Measurements from ENCODE around the gene CTPS2. TPM values are rescaled to one million over a fixed set of nuclear protein-coding genes. Genes with fewer than 3 reads are reported as not detected.

Gene CTPS2
- total RNA-seq, 4 donors from 2014 or later, result 15.9 to 25.0 (median 19.3) TPM

GRCh38 chrX:16589826-16590225 lies 122.6 kb downstream of the CTPS2 start:
- no peaks in the 10 kb centered on the region for H3K36me3 ChIP-seq
- intact Hi-C loops (cut with DNase I), result no loop called here
- no peak for TF ChIP-seq POLR2A (IDR thresholded peaks at IDR 0.05)
- TF ChIP-seq, protein P1, sequence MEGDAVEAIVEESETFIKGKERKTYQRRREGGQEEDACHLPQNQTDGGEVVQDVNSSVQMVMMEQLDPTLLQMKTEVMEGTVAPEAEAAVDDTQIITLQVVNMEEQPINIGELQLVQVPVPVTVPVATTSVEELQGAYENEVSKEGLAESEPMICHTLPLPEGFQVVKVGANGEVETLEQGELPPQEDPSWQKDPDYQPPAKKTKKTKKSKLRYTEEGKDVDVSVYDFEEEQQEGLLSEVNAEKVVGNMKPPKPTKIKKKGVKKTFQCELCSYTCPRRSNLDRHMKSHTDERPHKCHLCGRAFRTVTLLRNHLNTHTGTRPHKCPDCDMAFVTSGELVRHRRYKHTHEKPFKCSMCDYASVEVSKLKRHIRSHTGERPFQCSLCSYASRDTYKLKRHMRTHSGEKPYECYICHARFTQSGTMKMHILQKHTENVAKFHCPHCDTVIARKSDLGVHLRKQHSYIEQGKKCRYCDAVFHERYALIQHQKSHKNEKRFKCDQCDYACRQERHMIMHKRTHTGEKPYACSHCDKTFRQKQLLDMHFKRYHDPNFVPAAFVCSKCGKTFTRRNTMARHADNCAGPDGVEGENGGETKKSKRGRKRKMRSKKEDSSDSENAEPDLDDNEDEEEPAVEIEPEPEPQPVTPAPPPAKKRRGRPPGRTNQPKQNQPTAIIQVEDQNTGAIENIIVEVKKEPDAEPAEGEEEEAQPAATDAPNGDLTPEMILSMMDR (IDR thresholded peaks at IDR 0.05), result no peak

GRCh38 chrX:16589211-16589610 lies 123.3 kb downstream of the CTPS2 start:
- intact Hi-C loops (cut with DNase I), result no loop called here
- no peak overlapping the region for H3K4me3 ChIP-seq (replicated peaks in 1 of 3)
- H3K9me3 ChIP-seq, result no peaks in the 10 kb centered on the region
- no peak for DNase-seq
- H3K36me3 ChIP-seq, result no peaks in the 10 kb centered on the region
- TF ChIP-seq, protein P1 (IDR thresholded peaks at IDR 0.05), result no peak
- no peak for TF ChIP-seq POLR2A (IDR thresholded peaks at IDR 0.05)
- H3K27ac ChIP-seq, result no peak overlapping the region
- no peaks in the 10 kb centered on the region for H3K27me3 ChIP-seq
- no peaks in the 10 kb centered on the region for H3K4me1 ChIP-seq
- 81 to 85% methylated on average over 2 of the region's 2 CpGs for WGBS, 2 donors

More at GRCh38 chrX:16589826-16590225, 122.6 kb downstream of the CTPS2 start:
- DNase-seq, result no peak
- Histone ChIP-seq H3K4me1 (no peaks in the 10 kb centered on the region), H3K9me3 (no peaks in the 10 kb centered on the region), H3K27me3 (no peaks in the 10 kb centered on the region), H3K4me3 (replicated peaks in 1 of 3) (no peak overlapping the region), H3K27ac (no peak overlapping the region)

- Histone ChIP-seq H3K36me3 (no peaks in the 10 kb centered on the region), H3K9me3 (no peaks in the 10 kb centered on the region), H3K4me3 (replicated peaks in 1 of 3) (no peak overlapping the region), H3K27ac (no peak overlapping the region), H3K27me3 (no peaks in the 10 kb centered on the region), H3K4me1 (no peaks in the 10 kb centered on the region)
- WGBS, 2 donors, result 92 to 100% methylated on average over 1 of the region's 1 CpG
- intact Hi-C loops (cut with DNase I), result no loop called here
- no peak for DNase-seq
- TF ChIP-seq POLR2A (IDR thresholded peaks at IDR 0.05), result no peak
Measured at GRCh38 chrX:16588266-16588665, 124.2 kb downstream of the CTPS2 start.

GRCh38 chrX:16587836-16588235 lies 124.6 kb downstream of the CTPS2 start:
- no peaks in the 10 kb centered on the region for H3K4me1 ChIP-seq
- DNase-seq, result no peak
- H3K27ac ChIP-seq, result no peak overlapping the region
- H3K9me3 ChIP-seq, result no peaks in the 10 kb centered on the region
- H3K36me3 ChIP-seq, result no peaks in the 10 kb centered on the region
- no peak overlapping the region for H3K4me3 ChIP-seq (replicated peaks in 1 of 3)
- WGBS, 2 donors, result 93 to 100% methylated on average over 1 to 4 of the region's 4 CpGs
- intact Hi-C loops (cut with DNase I), result no loop called here
- TF ChIP-seq, protein P1 (IDR thresholded peaks at IDR 0.05), result no peak
- TF ChIP-seq POLR2A (IDR thresholded peaks at IDR 0.05), result no peak
- no peaks in the 10 kb centered on the region for H3K27me3 ChIP-seq

DNA sequence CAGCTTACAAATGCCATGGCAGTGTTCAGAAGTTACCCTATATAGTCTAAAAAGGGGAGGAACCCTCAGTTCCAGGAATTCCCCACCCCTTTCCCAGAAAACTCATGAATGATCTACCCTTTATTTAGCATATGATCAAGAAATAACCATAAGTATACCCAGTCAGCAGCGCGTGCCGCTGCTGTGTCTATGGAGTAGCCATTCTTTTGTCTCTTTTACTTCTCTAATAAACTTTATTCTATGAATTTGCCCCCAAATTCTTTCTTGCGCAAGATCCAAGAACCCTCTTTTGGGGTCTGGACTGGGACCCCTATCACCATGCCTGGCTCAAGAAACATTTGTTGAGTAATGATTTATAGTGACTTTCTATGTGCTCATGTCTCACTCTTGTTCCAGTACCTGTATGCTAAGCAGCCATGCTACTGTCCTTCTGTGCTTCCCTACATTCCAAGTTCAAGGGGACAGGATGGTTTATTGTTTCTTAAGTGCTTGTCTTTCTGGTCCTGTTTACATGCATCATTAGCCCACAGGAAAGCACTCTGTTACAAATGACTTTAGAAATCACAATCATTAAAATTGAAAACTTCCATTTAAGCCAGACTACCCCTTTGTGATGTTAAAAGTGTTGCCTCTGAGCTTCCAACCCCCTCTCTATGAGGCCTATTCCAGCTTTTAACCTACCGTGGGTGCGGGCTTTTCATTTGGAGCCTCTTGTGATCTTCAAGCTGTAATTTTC lies 125.9 kb downstream of the CTPS2 start:
- no peak overlapping the region for H3K4me3 ChIP-seq (replicated peaks in 1 of 3)
- TF ChIP-seq, protein P1 (IDR thresholded peaks at IDR 0.05), result no peak
- TF ChIP-seq POLR2A (IDR thresholded peaks at IDR 0.05), result no peak
- WGBS, 2 donors, result 87 to 90% methylated on average over 6 of the region's 6 CpGs

More for the DNA sequence above, 125.9 kb downstream of the CTPS2 start:
- Histone ChIP-seq H3K27ac (no peak overlapping the region), H3K36me3 (no peaks in the 10 kb centered on the region), H3K4me1 (no peaks in the 10 kb centered on the region), H3K9me3 (no peaks in the 10 kb centered on the region), H3K27me3 (no peaks in the 10 kb centered on the region)
- intact Hi-C loops (cut with DNase I), result no loop called here
- no peak for DNase-seq

Measured in thyroid gland (tissue), 4 donors.